HG02943 (cell line): ENCODE measurements around the gene AADAT.
"Not testable (repeated sequence)": the region's sequence is repeated elsewhere in the genome, so short reads cannot be mapped to it uniquely, and the experiment has no call there.

Experiments
- ATAC-seq: cut with Tn5 transposase; IDR thresholded peaks from one replicate; pipeline ENCODE4 v1.9.1; 2021; ENCODE audit warnings: mild to moderate bottlenecking, low read depth, moderate library complexity; ENCODE audit not compliant: unreplicated experiment

The AADAT gene

GRCh38 chr4:170091069-170091696 is 1.4 kb upstream of the AADAT start:
- ATAC-seq, result no peak

DNA sequence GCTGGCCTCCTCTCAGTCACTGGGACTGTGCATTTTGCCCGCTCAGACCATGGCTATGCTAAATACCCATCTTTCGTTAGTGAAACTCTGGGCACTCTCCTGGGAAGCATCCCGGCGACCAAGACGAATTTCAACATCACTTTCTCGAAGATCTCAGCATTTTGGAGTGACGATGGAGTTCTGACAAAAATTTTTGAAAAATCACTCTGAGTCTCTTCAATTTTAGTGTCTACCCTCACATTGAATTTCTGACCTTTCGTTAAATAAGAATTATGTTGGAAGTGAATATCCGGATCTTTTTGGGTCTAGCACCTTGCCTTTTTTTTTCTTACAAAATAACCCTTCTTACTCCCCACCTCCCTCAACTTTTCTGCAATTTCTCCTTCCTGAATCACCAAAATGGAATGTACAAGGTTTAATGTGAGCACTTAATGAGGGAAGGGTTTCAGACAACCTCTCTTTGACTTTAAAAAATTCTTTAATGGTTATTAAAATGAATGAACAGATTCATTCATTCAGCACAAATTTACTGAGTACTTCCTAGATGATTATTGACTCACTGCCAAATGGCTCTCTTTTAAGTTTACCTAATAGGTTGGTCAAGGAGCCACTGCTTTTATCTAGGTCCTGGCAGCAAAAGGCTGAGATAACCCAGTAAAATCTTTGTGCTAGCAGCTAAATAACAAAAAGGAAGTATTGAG is 746 bp upstream of the AADAT start:
- ATAC-seq, result no peak

GRCh38 chr4:170089274-170089667 is 485 bp downstream of the AADAT start:
- ATAC-seq, result peak; percentile 10

GRCh38 chr4:170088716-170089115 is 1.0 kb downstream of the AADAT start:
- no peak for ATAC-seq

DNA sequence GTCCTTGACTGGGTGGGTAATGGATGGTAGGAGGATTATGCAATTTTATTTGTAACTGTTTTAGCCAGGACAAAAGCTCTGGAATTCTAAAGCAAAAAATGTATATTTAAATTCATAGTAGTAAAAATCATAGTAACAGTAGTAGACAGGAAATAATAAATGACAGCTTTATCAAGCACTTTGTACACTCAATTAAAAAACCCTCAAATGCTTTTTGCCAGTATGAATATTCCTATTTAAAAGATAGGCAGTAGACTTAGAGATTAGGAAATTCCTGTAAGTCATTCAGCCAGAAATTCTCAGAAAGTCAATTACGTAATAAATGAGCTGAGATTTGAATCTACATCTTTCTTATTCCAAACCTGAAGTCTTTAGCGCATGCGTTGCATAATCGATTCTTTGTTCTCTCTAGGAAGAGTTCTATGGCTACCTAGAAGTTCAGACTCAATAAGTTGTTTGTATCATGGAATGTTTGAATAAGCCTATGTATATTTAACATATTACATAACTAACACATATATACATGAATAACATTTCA is 2.5 kb downstream of the AADAT start:
- ATAC-seq, result no peak

DNA sequence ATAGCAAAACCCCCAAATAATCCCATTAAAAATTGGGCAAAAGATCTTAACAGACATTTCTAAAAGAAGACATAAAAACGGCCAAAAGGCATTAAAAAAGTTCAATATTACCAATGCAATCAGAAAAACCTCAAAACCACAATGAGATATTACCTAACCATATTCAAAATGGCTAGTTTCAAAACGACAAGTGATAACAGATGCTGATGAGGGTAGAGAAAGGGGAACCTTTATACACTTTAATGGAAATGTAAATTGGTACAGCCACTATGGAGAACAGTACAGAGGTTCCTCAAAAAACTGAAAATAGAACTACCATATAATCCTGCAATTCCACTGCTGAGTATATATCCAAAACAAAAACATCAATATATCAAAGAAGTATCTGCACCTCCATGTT is 6.2 kb downstream of the AADAT start:
- ATAC-seq, result no peak

DNA sequence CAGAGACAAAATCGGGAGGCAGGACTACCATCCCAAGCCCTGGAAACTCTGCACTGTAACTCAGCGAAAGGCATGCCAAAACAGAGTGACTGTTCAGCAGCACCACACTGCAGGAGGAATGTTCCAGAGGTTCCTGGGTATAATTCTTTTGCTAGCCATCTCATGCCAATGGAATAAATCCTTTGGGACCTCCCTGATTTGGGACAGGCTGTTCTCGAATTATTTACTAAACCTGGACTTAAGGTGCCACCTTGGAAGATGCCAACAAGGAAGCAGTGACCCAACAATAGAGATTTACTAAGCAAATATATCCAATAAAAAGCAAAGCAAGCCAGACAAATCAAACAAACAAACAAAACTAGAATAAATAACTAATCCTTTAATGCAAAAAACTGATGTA is 9.3 kb downstream of the AADAT start:
- ATAC-seq, result no peak

- no peak for ATAC-seq
Observed at GRCh38 chr4:170079981-170080380, 9.8 kb downstream of the AADAT start.

GRCh38 chr4:170071196-170071595 is 18.6 kb downstream of the AADAT start:
- ATAC-seq, result no peak

DNA sequence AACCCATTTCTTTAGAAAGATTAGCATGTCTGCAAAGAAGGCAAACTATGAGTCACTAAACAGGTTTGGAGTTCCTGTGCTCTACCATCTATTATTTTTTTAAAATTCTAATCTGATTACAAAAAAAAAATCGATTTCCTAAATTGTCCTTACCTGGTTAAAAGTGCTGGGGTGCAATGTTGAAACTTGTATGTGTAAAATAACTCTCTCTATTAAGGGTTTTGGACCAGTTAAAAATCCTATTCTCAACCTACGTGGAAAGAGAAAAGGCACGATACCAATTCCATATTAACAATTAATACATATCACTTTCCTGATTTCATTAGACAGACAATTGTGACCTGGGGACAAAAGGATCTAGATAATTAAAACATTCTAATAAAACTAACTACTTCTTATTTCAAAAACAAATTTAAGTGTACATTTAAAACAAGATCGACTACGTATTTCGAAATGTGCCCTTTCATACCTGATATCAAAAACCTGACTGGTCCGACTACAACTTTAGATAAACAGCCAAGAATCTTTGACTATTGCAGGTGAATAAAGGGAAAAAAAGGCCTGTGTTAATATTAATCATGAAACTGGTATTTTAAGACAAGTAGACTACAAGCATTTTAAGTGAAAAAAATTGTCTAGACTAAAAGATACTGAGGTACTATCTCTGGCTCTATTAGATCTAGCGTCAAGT is 21.2 kb downstream of the AADAT start:
- ATAC-seq, result no peak

GRCh38 chr4:170059421-170059820 is 30.3 kb downstream of the AADAT start:
- no peak for ATAC-seq

- no peak for ATAC-seq
Observed at GRCh38 chr4:170058826-170059225, 30.9 kb downstream of the AADAT start.

- ATAC-seq, result no peak
Observed at GRCh38 chr4:170057866-170058265, 31.9 kb downstream of the AADAT start.

DNA sequence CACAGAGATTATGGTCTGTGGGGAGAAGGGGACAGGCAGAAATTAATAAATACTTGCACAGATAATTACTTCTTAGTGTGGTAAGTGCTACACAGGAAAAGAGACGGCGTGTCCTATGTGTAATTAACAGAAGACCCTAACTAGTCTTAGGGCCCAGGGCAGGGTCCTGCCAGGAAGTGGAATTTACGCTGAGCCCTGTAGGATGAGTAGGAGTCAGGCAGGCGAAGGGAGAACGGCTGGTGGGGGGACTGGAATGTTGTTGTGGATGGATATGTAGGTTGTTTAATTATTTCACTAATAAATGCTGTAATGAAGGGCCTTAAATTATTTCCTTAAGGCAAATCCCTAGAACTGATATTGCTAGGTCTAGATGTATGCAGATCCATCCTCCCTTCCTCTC is 36.8 kb downstream of the AADAT start:
- no peak for ATAC-seq

GRCh38 chr4:170051402-170051801 is 38.4 kb downstream of the AADAT start:
- no peak for ATAC-seq

- ATAC-seq, result no peak
Observed at GRCh38 chr4:170049766-170050165, 40.0 kb downstream of the AADAT start.

- ATAC-seq, result no peak
Observed at GRCh38 chr4:170047771-170048354, 41.9 kb downstream of the AADAT start.

DNA sequence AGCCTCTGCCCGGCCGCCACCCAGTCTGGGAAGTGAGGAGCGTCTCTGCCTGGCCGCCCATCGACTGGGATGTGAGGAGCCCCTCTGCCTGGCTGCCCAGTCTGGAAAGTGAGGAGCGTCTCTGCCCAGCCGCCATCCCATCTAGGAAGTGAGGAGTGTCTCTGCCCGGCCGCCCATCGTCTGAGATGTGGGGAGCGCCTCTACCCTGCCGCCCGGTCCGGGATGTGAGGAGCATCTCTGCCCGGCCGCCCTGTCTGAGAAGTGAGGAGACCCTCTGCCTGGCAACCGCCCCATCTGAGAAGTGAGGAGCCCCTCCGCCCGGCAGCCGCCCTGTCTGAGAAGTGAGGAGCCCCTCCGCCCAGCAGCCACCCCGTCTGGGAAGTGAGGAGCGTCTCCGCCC is 43.6 kb downstream of the AADAT start:
- not testable (repeated sequence) for ATAC-seq

- ATAC-seq, result no peak
Observed at GRCh38 chr4:170040031-170040680, 49.6 kb downstream of the AADAT start.

- ATAC-seq, result no peak
Observed at GRCh38 chr4:170038769-170039168, 51.0 kb downstream of the AADAT start.

GRCh38 chr4:170038232-170038631 is 51.5 kb downstream of the AADAT start:
- ATAC-seq, result no peak
